NT2/D1 (cell line): ENCODE measurements around the gene NPIPB4.
"Not testable (repeated sequence)": the region's sequence is repeated elsewhere in the genome, so short reads cannot be mapped to it uniquely, and the experiment has no call there.

Experiments
- SUZ12 ChIP-seq: IDR thresholded peaks from 2 replicates; pipeline ENCODE4 v1.6.1; 2011; ENCODE audit not compliant: insufficient read length, insufficient read depth; ENCODE audit errors: extremely low read depth
- YY1 ChIP-seq: IDR thresholded peaks from 2 replicates; pipeline ENCODE4 v1.6.1; 2011; ENCODE audit not compliant: insufficient read length, insufficient read depth
- ZNF274 ChIP-seq: IDR thresholded peaks from 2 replicates; pipeline ENCODE4 v1.6.1; 2011; ENCODE audit warnings: mild to moderate bottlenecking, low read depth, low read length

- not testable (repeated sequence) for TF ChIP-seq SUZ12, YY1, ZNF274
Observed at GRCh38 chr16:21793310-21793709, 64.2 kb downstream of the NPIPB4 start.
